Right atrium auricular region (tissue), 2 donors: ENCODE data around the gene LRP8. TPM values are rescaled to one million over a fixed set of nuclear protein-coding genes. Genes with fewer than 3 reads are reported as not detected.

Experiments
- DNase-seq: peaks from one replicate; pipeline ENCODE4 v3.0.0-alpha.2; 2019; ENCODE audit warnings: low spot score
- H3K27ac ChIP-seq, 2 donors: fragments of 200-600 bp; sonication (generic); 1 replicate in 1 of 2; 2 replicates in 1 of 2; pipeline ENCODE4 v1.5.1; 2016 to 2019
- H3K27me3 ChIP-seq, 2 donors: fragments of 200-600 bp; sonication (generic); one replicate each; pipeline versions ENCODE4 v1.5.1 to v1.6.0; 2017 to 2019
- H3K36me3 ChIP-seq: fragments of 200-600 bp; sonication (generic); one replicate; pipeline ENCODE4 v1.5.1; 2016
- H3K4me1 ChIP-seq, 2 donors: fragments of 200-600 bp; sonication (generic); one replicate each; pipeline versions ENCODE4 v1.5.1 to v1.6.0; 2017 to 2019
- H3K4me3 ChIP-seq, 2 donors: fragments of 200-600 bp; sonication (generic); 1 replicate in 1 of 2; 2 replicates in 1 of 2; pipeline ENCODE4 v1.5.1; 2017 to 2019; ENCODE audit warnings: mild to moderate bottlenecking in 1 of 2, moderate library complexity in 1 of 2
- H3K9me3 ChIP-seq, 2 donors: fragments of 200-600 bp; sonication (generic); one replicate each; pipeline ENCODE4 v1.5.1; 2019
- total RNA-seq, 2 donors: library from RNA; depleted of rRNA; stranded (reverse); fragments of >200 nt; gene quantifications; one replicate each; pipeline ENCODE4 v1.1.0, GENCODE V29; 2016
- TF ChIP-seq, protein P1 (sequence below), 2 donors: fragments of 200-600 bp; sonication (generic); IDR thresholded peaks; one replicate each; pipeline ENCODE4 v1.5.1; 2019; ENCODE audit warnings: antibody characterized with exemption in 2 of 2

Gene LRP8
- total RNA-seq, 2 donors from 2014 or later, result 2.2 to 3.6 TPM

DNA sequence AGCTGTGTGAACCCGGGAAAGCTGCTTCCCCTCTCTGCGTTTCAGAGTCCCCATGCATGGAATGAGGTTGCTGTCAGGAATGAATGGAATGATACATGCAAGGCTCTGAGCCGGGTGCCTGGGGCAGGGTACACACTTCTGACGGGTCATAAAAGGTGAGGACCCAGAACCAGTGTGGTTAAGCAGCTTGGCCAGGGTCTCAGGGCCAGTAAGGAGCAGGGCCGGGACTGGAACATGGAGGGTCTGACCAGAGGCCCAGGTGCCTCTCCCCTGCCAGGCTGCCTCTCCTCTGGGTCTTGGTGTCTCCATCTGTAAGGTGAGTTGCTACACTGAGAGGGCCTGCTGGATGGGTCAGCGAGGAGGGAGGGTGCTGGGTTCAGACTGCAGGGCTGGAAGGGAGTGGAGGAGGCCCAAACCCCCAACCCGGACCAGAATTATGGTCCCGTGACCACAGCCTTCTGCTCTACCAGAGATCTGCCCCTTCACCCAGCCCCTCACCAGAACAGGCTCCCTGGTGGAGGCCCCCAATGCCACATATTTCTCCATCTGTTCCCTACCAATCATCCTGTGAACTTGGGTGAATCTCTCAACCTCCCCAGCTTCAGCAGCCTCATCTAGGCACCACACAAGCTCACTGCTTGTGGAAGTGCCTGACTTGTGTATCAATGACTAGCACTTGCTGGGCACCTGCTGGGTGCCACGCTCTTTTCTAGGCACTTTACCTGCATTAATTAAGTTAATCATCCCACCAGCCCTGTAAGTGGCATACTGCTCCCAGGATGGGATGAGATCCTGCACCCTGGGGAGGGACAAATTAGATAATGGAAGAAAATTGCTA lies 16.2 kb upstream of the LRP8 start:
- TF ChIP-seq, protein P1, sequence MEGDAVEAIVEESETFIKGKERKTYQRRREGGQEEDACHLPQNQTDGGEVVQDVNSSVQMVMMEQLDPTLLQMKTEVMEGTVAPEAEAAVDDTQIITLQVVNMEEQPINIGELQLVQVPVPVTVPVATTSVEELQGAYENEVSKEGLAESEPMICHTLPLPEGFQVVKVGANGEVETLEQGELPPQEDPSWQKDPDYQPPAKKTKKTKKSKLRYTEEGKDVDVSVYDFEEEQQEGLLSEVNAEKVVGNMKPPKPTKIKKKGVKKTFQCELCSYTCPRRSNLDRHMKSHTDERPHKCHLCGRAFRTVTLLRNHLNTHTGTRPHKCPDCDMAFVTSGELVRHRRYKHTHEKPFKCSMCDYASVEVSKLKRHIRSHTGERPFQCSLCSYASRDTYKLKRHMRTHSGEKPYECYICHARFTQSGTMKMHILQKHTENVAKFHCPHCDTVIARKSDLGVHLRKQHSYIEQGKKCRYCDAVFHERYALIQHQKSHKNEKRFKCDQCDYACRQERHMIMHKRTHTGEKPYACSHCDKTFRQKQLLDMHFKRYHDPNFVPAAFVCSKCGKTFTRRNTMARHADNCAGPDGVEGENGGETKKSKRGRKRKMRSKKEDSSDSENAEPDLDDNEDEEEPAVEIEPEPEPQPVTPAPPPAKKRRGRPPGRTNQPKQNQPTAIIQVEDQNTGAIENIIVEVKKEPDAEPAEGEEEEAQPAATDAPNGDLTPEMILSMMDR (IDR thresholded peaks at IDR 0.05), result no peak
- no peaks in the 10 kb centered on the region for H3K4me1 ChIP-seq
- no peak for DNase-seq
- H3K9me3 ChIP-seq, result no peaks in the 10 kb centered on the region
- no peak overlapping the region for H3K27ac ChIP-seq
- H3K27me3 ChIP-seq, result no peaks in the 10 kb centered on the region
- H3K4me3 ChIP-seq, result no peak overlapping the region
- H3K36me3 ChIP-seq, result no peaks in the 10 kb centered on the region

DNA sequence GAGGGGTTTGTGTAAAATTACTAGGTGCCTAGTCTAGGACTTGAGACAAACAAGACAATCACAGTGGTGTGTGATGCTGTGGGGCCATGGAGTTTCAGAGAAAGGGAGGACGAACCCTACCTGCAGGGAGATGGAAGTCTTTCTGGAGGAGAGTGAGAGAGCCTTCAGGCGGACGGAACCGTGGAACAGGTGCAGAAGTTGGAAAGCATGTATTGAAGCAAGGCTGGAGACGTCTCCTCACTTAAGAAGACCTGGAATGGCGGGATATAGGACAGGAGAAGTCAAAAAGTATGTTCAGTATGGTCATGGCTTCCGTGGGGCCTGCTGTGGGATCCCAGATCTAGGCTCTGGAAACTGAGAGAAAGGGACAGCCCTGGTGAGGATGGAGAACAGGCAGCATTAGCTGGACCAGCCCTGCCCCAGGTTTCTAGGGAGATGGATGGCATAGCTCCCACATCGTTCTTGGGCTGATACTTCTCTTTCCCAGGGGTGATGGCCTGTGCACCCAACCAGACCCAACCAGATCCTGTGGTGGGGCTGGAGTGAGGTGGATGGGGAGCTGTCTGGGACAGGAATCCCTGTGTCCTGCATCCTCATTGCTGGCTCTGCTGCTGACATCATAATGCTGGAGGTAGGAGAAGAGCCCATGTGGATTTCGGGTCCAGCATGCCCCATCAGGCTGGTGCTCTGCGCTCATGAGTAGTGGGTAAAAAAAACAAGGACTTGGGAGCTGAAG lies 15.0 kb upstream of the LRP8 start:
- H3K27ac ChIP-seq, result no peak overlapping the region
- TF ChIP-seq, protein P1 (IDR thresholded peaks at IDR 0.05), result no peak
- H3K36me3 ChIP-seq, result no peaks in the 10 kb centered on the region
- H3K4me1 ChIP-seq, result no peaks in the 10 kb centered on the region
- no peak for DNase-seq
- no peaks in the 10 kb centered on the region for H3K27me3 ChIP-seq
- no peaks in the 10 kb centered on the region for H3K9me3 ChIP-seq
- no peak overlapping the region for H3K4me3 ChIP-seq

DNA sequence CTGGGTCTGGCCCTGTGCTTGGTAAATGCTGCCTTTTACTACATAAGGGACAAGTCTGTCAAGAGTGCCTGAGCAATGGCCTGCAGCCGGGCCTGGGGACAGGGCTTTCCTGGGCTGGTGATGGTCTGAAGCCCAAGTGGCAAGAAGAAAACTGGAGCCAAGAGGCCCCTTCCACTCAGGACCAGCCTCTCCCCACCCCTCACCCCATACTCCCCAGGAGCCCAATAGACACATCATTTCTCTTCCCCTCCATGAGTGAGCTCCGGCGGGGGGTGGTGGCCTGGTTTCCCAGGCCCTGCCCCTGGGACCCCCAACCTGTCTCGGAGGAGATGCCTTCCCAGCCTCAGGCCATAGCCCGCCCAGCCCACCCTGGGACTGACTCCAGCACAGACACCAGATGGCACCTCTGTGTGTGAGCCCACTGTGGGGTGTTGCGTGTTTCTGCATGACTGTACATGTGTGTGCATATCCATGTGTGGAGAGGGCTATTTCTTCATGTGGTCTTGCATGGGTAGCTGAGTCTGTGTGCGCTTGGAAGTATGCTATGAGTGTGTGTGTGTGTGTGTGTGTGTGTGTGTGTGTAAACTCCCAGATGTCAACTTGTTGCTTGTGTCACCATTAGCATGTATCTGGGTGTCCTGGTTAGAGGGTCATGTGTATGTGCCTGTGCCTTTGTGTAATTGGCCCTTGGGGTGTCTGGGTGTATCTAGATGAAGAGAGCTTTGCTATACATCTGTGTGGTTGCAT lies 14.3 kb upstream of the LRP8 start:
- no peak overlapping the region for H3K4me3 ChIP-seq
- DNase-seq, result no peak
- H3K27me3 ChIP-seq, result no peaks in the 10 kb centered on the region
- no peaks in the 10 kb centered on the region for H3K36me3 ChIP-seq
- no peak overlapping the region for H3K27ac ChIP-seq
- TF ChIP-seq, protein P1 (IDR thresholded peaks at IDR 0.05), result no peak
- no peaks in the 10 kb centered on the region for H3K4me1 ChIP-seq
- H3K9me3 ChIP-seq, result no peaks in the 10 kb centered on the region

DNA sequence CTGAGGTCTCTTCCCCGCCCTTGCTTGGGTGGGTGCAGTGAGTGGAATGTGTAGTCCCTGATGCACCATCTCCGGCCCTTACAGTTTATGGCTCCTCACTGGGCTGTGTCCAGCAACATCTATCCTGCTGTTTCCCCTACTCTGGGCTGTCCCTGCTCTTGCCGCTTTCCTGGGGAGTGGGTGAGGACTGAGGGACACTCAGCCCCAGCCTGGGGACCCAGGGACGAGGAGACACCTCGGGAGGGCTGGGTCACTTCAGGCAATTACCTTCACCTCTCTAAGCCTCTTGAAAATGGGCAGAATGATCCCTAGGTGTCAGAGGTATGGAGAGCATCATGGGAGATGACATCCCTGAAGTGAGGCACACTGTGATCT lies 13.6 kb upstream of the LRP8 start:
- Histone ChIP-seq H3K36me3 (no peaks in the 10 kb centered on the region), H3K27ac (no peak overlapping the region), H3K4me1 (no peaks in the 10 kb centered on the region), H3K9me3 (no peaks in the 10 kb centered on the region), H3K4me3 (no peak overlapping the region), H3K27me3 (no peaks in the 10 kb centered on the region)
- TF ChIP-seq, protein P1 (IDR thresholded peaks at IDR 0.05), result no peak
- DNase-seq, result no peak

DNA sequence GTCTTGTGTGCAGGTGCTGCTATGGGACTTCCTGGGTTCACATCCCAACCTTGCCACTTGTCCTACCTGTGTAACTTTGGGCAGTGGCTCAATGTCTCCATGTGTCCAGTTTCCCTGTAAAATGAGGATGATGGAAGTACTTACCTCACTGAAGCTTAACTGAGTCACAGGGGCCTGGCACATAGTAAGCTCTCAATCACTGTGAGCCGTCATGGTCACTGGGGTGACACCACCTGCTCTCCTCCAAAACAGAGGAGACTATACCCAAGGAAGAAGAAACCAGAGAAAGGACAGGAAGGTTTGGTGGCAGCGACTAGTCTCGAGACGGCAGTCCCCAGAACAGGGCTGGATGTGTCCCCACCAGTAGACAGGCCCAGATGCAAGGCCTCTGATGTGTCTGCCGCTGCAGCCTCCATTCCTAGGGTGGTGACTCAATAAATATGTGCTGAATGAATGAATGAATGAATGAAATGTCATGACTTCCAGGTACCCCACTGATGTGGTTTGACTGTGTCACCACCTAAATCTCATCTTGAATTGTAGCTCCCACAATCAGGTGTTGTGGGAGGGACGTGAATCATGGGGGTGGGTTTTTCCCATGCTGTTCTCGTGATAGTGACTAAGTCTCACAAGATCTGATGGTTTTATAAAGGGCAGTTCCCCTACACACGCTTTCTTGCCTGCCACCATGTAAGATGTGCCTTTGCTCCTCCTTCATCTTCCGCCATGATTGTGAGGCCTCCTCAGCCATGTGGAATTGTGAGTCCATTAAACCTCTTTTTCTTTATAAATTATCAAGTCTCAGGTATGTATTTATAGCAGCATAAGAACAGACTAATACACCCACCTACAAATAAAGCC lies 13.0 kb upstream of the LRP8 start:
- Histone ChIP-seq H3K4me3 (no peak overlapping the region), H3K27ac (no peak overlapping the region), H3K27me3 (no peaks in the 10 kb centered on the region), H3K9me3 (no peaks in the 10 kb centered on the region), H3K36me3 (no peaks in the 10 kb centered on the region), H3K4me1 (no peaks in the 10 kb centered on the region)
- DNase-seq, result no peak
- TF ChIP-seq, protein P1 (IDR thresholded peaks at IDR 0.05), result no peak
